IPS-NIHi11 (cell line): ENCODE data around the gene FXYD2.
"Not testable (repeated sequence)": the region's sequence is repeated elsewhere in the genome, so short reads cannot be mapped to it uniquely, and the experiment has no call there.

Source experiments
- DNase-seq: peaks from one replicate; pipeline ENCODE4 v3.0.0; 2012; ENCODE audit warnings: mixed read lengths, low spot score

Gene FXYD2

DNA sequence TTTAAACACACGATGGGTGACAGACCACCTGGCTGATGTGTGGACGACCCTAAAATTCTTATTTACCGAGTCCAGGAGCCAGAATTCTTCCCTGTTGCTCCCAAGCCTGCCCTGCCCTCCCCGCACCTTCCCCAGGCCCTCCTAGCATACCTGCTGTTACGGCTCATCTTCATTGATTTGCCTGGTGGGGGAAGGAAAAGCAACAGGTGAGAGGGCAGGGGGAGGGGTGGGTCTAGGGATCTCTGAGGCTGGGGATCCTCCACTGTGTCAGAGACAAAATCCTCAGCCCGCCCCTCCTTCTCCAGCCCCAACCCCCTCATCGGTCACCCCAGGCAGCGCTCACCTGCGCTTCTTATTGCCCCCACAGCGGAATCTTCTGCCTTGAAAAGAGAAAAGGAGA, 4.0 kb downstream of the FXYD2 start:
- no peak for DNase-seq

DNA sequence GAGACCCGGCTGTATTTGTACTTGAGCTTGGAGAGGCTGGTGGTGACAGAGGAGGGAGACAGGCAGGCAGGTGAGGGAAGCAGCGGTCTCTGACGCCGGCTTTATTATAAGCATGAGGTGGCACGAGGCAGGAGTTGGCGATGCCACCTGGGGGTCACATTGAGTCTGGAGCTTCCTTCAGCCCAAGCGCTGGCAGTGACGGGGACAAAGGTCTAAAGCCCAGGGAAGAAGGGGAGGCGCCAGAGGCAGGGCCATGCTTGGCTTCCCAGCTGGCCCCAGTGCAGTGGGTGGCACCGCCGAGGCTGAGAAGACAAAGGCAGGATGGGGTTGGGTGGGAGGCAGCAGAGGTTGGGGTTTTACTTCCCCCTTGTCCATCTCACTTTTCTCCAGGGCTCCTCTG, 4.5 kb downstream of the FXYD2 start:
- DNase-seq = no peak

DNA sequence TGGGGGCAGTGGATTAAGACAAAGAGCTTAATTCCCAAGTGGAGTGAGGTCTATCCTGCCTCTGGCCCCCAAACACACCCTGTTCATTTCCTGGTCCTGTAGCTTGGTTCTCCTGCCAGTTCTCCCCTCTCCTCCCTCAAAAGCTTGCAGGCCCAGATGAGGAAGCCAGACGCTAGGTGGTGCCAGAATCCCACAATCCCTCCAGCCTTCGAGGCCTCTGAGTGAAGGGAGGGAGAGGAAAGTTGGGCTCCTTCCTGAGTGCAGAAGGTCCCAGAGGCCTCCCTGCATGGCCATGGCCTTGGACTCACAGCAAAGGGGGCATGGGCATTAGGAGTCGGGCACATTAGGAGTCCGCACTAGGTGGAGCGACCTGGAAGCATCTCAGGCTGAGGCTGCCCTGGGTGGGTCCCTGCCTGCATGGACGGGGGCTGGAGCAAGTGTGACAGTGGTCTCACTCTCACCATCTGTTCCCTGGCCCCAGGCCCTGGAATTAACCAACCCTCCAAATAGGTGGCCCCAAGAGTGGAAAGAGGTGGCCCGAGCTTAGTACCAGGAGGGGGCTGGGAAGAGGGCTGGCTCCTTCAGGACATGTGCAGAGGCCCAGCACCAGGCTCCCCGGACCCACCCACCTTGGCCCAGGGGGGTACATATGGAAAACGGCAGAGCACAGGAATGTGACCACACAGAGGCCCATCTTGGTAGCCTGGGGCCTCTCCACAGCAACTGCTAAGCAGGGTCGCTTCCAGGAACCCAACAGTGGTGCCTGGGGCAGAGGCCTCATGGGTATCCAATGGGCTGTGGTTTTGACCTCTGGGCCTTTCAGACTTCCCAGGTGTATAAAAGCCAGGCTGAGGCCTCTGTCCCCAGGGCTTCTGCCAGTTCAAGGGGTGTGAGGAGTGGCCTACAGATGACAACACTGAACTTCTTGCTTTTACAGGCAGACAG, 5.2 kb downstream of the FXYD2 start:
- peak; percentile 65 for DNase-seq

DNA sequence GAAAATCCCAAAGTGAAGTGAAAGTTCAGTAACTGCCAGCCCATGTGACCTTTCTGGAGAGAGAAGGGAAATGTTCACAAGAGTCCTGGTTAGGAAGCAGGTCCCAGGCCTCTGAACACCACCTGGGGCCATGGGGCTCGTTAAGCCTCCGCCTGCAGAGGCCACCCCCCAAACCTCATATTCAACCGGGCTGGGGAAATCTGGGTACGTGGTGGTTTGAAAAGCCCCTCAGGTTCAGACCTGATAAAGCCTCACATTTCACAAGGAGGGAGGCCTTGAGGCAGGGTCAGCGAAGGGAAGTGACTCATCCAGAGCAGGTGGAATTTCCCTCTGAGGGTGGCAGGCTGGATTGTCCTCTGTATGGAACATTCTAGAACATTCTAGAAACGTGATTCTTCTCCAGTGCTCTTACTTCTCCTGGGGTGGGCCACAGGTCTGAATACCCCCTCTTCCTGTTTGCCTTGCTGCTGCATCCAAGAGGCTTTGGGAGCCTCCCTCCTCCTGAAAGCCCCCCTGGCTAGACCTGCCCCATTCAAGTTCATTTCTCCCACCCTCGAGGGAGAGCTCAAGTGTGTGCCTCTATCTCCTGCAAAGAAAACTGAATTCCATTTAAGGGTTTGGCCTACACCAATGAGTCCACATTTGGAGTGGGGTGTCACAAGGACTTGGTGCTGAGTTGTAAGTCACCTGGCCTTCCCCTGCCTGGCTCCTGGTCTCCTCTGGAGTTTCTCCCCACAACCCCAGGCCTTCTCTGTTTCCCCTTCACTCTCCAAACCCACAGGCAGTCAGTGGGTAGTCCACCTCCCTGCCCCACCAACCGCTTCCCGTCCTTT, 6.3 kb downstream of the FXYD2 start:
- no peak for DNase-seq

DNA sequence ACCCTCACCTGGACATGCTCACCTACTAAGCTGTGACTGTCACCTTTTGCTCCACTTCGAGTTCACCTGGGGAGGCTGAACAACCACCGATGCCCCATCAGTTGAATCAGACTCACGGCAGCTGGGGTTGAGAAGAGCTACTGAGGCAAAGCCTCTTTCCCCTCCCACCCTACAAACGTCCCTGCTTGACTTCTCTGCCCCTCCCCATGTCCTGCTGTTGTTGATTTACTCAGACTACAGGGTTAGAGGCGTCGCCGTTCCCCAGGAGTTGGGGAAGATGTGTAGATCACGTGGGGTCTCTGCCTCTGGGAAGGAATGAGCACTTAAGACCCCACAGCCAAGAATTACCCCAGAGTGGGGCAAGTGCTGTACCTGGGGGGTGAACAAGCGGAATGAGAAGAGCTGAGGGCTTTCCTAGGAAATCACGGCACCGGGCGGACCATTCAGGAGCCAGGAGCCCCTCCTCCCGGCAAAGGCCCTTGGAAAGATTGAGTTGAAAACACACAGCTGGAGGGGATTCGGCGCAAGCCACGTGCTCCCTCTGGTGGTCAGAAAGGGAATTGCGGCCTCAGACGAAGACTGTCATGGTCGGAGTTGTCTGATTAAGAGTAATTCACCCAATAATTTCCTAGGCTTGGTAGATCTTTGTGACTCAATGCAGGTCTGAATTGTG, 7.0 kb downstream of the FXYD2 start:
- peak; percentile 71 for DNase-seq

DNA sequence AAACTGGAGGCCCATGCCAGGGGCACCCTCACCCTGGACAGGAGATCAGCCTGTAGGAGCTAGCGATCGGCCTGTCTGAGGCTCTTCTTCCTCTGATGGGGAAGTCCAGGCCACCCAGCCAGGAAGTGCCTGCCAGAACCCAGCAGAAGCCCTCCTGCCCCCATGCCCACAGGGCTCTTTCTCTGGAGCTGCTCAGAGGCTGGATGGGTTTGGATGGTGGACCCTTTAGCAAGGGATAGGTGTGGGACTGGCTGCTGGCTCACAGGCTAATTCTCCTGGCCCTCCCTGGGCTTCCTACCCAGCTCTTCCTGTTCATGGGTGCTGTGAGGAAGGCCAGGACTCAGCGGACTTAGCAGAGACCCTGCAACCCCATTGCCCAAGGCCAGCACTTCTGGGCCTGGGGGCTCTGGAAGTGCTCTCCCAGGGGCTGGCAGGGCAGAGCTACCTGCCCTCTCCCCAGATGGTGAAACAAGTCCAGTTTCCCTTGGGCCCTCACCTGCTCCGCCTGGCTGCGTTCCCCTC, 7.6 kb downstream of the FXYD2 start:
- DNase-seq = no peak

DNA sequence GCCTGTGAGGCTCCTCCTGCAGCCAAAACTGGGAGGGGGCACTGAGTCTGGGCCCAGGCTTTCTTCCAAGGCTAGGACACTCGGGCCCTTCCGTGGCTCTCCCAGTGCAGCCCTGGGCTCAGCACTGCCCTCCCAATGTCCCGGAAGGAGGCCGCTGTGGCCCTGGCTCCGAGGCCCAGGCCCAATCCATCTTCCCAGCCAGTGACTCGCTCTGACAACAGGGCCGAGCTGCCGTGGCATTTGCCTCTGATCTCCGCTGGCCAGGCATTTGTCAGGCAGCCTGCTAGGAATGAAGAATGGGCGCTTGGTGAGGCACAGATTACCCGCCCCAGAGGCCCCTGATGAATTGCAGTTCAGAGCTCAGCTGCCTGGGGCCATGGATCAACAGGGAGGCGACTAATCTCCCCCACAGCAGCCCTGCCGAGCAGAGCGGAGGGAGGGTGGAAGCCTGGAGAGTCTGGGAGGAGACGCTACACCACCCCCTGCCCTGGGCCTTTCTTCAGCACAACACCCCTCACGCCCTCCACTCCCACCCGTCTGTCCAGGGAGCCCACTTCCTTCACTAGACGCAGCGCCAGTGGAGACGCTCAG, 8.3 kb downstream of the FXYD2 start:
- DNase-seq = peak; percentile 42

DNA sequence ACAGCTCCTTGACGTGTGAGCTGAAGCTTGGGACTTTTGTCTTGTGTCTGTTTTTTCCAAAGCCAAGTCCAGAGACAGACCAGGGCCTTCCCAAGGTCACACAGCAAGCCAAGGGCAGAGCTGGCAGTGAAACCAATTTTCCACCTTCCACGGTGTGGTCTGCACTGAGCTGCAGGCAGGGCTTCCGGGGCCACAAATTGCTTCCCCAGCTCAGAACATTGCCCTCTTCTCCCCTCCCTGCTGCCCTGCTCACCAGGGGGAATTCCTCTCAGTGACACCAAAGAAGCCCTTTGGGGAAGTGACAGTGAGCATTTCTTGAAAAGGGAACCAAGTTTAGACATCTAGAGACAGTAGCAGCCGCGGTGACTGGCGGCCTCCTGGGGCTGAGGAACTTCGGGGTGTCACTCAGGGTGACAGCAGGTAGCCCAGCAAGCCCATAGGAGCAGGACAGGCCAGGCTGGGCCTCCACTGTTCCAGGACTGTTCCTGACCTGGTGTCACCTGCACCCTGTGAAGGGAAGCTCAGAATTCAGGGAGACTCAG, 9.2 kb downstream of the FXYD2 start:
- DNase-seq = no peak

DNA sequence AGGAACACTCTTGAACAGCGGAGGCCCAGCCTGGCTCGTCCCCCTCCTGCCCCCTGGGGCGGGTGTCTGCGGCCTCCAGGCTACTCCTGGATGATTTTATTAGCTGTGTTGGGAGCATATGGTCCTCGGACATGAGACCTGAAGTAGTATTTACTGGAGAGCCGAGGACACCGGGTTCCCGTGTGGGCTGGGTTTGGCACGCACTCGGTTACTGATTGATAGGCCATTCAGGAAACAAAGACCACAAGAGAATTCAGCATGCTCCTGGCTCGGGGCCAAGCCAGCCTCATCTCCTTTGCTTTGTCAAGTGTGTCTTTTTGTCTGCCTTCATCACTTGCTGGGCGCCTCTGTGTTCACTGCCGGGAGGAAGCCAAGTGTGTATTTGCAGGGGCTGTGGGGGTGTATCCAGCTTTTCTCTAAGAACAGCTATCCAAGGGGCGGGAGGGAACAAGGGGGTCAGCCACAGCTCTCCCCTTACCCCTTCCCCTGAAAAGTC, 9.7 kb downstream of the FXYD2 start:
- no peak for DNase-seq

DNA sequence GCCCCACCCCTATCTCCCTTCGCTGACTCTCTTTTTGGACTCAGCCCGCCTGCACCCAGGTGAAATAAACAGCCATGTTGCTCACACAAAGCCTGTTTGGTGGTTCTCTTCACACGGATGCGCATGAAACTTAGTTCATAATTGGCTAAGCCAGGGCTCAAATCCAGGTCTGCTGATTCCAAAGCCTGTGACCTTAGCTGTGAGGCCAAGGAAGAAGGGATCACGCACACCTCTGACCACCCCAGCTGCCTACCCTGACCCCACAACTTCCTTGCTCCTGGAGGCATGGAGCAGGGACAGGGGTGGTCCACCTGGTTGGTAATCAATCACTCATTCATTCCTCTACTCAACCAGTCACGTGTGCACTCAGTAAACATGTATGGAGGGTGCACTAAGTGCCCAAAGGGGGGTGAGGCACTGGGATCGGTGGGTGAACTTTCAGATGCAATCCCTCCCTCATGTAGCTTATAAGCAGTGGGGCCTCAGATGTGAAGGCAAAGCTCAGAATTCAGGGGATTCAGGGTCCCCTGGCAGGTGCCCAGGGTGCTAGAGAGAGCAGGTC, 10.3 kb downstream of the FXYD2 start:
- no peak for DNase-seq

DNA sequence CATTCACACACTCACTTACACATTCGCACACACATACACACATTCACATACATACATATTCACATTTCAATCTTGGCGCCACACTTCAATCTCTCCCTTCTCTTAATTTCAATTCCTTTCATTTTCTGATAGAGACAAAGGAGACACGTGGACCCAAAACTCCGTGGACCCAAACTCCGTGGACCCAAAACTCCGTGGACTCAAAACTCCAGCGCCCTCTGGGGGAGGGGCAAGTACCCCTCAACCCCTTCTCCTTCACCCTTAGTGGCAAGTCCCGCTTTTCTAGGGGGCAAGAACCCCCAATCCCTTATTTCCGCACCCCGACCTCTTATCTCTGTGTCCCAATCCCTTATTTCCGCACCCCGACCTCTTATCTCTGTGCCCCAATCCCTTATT, 14.5 kb downstream of the FXYD2 start:
- not testable (repeated sequence) for DNase-seq

DNA sequence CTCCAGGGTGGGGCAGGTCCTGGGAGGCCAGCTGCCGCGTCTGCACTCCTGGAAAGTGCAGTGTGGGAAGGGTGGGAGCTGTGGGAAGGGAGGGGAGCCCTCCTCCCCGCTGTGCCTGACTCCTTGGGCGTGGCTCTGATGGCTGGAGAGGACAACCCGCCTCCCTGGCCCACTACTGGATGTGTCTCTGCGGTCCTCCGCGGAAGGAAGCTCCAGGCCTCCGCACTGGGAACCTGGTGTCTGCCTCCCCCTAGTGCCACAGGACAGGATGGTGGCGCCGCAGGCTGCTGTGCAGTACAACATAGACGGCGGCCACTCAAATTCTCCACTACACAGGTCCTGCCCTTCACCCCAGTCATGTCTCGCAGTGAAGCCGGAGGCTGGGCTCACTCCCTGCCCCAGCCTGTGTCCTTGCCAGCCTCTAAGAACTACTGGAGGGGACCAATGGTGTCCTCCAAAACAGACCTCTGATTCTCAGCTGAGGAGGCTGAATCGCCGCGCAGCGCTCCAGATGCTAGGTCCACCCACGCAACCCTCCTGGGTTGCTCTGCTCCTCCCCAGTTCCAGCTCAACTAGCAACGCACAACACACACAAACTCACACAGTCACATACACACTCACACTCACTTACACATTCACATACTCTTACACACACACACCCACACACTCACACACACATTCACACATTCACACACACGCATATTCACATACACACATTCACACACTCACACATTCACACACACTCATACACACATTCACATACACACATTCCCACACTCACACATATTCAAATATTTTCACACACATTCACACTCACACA, 15.1 kb downstream of the FXYD2 start:
- peak; percentile 75 for DNase-seq

DNA sequence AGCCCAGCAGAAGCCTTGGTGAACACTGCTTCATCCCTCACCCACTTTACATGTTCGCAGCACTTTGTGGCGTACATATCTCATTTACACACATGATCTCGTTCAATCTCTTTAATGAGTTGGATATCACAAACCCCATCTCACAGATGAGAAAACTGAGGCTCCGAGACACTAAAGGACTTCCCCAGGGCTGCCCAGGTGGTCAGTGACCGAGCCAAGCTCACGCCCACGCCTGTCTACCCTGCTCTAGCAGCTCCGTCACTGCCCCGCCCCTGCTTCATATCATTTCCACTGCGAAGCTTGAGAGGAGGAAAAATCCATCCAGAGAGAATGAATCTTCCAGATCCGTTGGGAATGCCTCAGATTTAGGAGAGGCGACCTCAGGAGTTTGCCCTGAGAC, 15.8 kb downstream of the FXYD2 start:
- no peak for DNase-seq

DNA sequence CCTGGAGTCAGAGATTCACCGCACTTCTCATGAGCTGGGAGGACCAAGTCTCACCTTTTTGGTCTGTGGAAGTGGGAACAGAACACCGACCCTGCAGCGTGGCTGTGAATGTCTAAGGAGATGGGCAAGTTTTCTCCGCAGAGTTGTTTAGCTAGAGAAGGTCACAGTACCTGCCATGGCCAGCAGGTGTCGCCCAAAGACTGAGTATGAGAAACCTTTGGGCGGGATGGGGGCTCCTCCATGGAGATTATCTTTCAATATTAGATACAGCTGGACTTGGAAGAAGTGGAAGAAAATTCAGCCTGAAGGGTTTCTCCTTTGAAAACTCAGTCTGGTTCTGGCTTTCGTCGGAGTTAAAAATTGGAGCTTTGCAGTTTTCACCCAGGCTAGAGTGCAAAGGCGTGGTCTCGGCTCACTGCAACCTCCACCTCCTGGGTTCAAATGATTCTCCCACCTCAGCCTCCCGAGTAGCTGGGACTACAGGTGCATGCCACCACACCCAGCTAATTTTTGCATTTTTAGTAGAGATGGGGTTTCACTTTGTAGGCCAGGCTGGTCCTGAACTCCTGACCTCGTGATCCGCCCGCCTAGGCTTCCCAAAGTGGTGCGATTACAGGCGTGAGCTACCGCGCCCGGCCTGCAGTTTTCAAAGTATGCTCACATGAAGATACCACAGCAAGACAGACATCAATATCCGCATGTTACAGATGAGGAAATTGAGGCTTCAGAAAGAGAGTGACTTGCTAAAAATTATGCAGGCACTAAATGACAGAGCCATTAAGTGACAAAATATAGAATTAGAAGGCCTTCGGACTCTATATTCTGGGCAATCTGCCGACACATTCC, 16.8 kb downstream of the FXYD2 start:
- peak; percentile 83 for DNase-seq

DNA sequence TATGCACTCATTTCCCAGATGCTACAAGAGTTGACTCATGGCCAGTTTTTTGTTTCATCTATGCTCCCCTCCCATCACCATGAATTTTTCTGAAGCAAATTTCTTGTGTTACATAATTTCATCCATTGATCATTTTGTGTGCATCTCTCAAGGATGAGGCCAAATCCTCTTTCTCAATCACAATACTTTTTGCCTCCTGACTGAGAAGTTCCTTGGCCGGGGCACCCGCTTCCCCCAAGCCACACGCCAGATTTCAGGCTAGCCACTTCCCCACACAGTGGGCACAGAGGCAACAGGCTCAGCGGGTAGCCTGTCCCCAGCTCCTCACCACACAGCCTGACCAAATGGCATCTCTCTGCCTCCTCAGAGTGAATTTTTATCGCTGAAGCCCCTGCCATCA, 17.7 kb downstream of the FXYD2 start:
- no peak for DNase-seq

DNA sequence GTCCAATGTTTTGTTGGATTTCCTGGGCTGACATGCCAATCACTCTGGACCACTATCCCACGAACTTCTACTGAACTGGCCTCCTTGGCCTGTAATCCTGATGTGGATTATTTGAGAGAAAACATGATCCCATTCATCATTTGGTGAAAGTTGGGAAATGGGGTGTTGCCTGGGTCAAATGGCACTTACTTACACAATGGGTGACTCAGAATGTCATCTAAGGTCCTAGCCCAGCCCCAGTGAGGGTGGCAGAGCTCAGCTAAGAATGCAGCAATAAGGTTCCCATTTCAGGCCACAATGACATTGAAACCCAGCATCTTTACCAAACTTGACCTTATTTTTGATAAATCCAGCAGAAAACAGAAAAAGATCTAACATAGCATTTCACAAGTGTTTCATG, 19.5 kb downstream of the FXYD2 start:
- no peak for DNase-seq

DNA sequence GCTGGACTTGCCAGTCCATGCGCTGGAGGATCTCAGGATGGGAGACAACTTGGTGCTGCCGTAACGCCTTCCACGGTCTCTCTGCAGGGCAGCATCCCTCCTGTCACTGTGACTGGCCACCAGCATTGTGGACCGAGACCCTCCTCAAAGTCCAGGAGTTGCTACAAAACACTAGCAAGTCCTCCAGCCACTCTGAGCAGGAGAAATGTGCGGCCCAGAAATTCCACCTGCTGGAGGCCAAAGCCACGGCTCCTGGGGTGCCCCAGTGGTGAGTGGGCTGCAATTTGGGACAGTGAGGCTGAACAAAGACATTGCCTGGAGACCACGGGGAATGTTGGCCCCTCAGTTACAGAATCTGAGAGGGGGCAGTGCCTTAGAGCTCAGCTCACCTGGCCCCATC, 20.6 kb downstream of the FXYD2 start:
- DNase-seq = no peak

DNA sequence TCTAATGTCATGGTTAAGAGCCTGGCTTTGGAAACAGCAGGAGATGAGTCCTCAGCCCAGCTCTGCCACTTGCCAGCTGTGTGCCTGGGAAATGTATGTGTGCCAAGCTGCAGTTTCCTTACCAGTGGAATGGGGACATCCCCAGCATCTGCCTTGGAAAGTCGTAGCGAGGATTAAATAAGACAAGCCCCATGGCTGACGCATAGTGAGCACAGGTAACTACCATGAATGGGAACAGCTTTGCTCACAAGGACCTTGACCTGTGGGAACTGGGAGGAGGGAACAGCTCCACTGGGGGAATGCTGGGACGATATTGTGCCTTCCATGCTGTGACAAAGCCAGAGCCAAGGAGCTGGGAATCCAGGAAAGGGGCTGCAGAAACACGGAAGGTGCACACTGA, 24.9 kb downstream of the FXYD2 start:
- no peak for DNase-seq

DNA sequence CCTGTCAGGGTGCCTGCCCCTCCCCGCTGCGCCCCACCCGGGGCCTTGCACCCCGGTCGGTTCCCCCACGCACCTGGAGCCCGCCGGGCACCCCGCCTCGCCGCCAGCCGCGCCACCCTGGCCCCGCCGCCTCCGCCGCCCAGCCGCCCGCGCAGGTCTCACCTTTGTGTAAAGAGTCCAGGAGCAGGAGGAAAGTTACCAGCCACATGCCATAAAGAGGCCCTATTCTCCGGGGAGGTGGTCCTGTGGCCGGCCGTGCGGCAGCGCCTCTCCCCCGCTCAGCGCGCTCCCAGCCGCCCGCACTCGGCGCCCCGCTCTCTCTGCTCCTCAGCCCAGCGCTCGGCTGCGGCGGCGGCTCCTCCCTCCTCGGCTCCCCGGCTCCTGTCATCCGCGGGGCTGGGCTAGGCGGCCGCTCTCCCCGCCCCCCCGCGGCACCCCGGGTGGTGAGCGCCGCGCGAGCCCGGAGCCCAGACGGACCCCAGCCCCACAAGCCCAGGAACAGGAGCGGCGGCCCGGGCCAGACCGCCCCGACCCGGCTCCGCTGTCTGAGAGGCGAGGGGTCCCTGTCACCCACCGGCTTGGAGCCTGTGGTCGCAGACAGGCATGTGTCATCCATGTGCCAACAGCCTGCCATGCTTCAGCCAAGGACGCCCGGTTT, 27.5 kb downstream of the FXYD2 start, which contains the start of gene DSCAML1:
TSS of gene DSCAML1 (minus strand) at position 345 of the 658 bp plus-strand sequence. CDS start at position 208, 137 bp downstream.
- peak; percentile 84 for DNase-seq
